NCI-H1105 treated with DMSO at 0.1 percent for 48 hours (cell line): ENCODE data around the gene TRPM4.
"Not testable (repeated sequence)": the region's sequence is repeated elsewhere in the genome, so short reads cannot be mapped to it uniquely, and the experiment has no call there.

Source experiments
- DNase-seq: peaks from one replicate; lab custom pipeline; 2025; lab: John Stamatoyannopoulos, UW

Gene TRPM4

DNA sequence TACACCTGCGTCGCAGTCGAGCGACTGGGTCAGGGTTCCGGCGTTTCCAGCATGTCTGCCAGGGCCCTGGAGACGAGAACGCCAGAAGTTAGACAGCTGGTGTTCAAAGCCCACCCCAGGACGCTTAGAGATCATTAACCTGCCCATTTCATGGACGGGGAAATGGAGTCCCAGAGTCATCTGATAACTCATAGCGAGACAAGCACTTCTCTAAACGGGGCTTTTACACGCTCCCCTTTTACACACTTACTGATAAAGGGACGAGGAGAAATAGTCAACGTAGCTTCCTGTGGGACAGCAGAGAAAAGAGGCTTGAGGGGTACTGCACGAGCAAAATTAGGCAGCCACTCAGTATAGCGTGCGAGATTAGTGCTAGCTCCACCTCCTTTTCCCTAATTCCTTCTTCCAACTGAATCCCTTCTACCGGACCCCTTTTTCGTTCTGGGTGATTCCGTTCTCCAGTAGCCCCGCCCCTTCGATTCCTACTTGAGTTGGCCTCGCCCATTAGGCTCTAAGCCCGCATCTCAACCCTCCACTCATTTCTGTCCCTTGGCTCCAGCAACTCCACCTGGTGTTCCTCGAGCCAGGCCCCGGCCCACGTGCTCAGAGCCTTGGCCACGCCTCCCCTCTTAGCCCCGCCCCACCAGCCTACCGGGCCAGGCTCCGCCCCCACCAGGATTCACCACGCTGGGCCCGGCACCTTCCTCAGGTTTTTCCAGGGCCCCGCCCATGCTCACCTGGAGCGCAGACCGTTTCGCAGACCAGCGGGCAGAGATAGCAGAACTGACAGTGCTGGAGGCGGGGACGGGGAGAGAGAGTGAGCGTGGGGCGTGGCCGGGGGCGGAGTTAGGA is 6.1 kb upstream of the TRPM4 start:
- DNase-seq: peak; percentile 55

GRCh38 chr19:49152119-49152550 is 5.5 kb upstream of the TRPM4 start:
- DNase-seq: no peak

DNA sequence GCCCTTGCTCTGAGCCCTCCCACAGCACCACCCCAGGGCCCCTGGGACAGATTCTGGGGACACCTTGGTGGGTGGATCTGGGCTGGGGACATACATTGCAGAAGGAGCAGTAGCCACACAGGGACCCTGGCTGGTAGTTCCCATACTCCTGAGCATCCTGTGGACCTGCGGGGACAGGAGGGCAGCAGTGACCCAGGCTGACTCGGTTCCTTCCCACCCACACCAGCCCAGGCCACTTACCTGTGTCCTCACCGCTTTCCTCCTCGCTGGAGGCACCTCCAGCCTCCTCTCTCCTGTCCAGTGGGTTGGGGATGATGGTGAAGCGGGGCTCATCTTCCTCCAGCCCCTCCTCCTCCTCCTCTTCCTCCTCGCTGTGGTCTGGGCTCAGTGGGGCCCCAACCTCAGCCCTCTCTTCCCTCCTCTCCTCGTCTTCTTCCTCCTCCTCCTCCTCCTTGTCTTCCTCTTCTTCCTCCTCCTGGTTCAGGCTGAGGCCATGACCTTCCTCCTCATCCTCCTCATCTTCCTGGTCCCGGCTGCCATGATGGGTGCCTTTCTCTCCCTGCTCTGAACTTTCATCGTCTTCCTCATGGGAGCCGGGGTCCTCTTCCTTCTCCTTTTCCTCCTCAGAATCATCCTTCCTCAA is 4.3 kb upstream of the TRPM4 start:
- no peak for DNase-seq

DNA sequence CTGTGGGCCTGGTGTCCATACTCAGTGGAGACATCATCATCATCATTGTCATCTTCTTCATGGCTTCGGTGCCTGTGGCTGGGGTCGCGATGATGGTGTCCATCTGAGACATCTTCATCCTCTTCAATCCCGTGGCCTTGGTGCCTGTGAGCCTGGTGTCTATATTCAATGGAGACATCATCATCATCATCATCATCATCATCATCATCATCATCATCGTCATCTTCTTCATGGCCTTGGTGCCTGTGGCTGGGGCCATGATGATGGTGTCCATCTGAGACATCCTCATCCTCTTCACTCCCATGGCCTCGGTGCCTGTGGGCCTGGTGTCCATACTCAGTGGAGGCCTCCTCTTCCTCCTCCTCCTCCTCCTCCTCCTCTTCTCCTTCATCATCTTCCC is 3.3 kb upstream of the TRPM4 start:
- no peak for DNase-seq

GRCh38 chr19:49155005-49155819 is 2.4 kb upstream of the TRPM4 start, which contains the start of gene HRC:
Gene HRC, minus strand, starts transcription at chr19:49155396. Its CDS starts 159 bp downstream, at chr19:49155237.
- no peak for DNase-seq

GRCh38 chr19:49155820-49156346 is 1.7 kb upstream of the TRPM4 start:
- no peak for DNase-seq

- no peak for DNase-seq
These were observed 3.0 kb downstream of the TRPM4 start for GRCh38 chr19:49160450-49161189.

GRCh38 chr19:49161987-49162386 is 4.4 kb downstream of the TRPM4 start:
- no peak for DNase-seq

- DNase-seq: peak; percentile 1
These were observed 7.6 kb downstream of the TRPM4 start for GRCh38 chr19:49165111-49165750.

- DNase-seq: no peak
These were observed 8.3 kb downstream of the TRPM4 start for GRCh38 chr19:49165865-49166301.

DNA sequence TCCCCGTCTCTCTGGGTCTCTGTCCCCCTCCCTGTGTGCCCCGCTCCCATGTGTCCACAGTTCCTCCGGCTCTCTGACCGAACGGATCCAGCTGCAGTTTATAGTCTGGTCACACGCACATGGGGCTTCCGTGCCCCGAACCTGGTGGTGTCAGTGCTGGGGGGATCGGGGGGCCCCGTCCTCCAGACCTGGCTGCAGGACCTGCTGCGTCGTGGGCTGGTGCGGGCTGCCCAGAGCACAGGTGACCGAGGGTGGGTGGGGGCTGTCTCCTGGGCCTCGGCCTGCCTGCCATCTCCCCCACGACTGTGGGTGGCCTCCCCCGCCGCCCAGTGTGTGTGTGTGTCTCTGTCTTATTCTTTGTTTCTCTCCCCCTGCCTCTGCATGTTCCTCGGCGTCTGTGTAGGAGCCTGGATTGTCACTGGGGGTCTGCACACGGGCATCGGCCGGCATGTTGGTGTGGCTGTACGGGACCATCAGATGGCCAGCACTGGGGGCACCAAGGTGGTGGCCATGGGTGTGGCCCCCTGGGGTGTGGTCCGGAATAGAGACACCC is 10.3 kb downstream of the TRPM4 start:
- no peak for DNase-seq

DNA sequence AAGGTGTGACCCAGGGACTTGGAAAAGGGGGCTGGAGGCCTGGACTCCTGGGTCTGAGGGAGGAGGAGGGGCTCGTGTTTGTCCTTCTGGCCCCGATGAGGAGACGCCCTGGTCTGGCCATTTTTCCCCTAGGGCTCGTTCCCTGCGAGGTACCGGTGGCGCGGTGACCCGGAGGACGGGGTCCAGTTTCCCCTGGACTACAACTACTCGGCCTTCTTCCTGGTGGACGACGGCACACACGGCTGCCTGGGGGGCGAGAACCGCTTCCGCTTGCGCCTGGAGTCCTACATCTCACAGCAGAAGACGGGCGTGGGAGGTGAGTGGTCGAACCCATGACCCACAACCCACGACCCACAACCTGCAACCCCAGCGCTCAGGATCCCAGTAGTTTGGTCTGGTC is 10.8 kb downstream of the TRPM4 start:
- DNase-seq: no peak

GRCh38 chr19:49173198-49173597 is 15.6 kb downstream of the TRPM4 start:
- DNase-seq: no peak

- DNase-seq: no peak
These were observed 23.1 kb downstream of the TRPM4 start for GRCh38 chr19:49180659-49181058.

- not testable (repeated sequence) for DNase-seq
These were observed 24.6 kb downstream of the TRPM4 start for GRCh38 chr19:49182010-49182847.

DNA sequence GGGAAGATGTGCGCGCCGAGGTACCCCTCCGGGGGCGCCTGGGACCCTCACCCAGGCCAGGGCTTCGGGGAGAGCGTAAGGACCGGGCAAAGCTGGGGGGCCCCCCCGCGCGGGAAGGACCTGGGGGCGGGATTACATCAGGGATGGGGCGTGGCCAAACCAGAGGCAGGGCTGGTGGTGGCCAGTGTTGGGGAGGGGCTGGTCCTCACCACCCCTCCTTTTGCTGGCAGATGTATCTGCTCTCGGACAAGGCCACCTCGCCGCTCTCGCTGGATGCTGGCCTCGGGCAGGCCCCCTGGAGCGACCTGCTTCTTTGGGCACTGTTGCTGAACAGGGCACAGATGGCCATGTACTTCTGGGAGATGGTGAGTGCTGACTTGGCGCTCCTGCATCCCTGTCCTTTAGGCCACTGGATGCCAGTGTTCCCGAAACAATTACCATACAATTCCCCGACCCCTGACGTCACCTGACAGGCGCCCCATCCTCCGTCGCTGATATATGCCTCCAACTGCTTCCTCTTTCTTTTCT is 25.3 kb downstream of the TRPM4 start:
- DNase-seq: no peak

DNA sequence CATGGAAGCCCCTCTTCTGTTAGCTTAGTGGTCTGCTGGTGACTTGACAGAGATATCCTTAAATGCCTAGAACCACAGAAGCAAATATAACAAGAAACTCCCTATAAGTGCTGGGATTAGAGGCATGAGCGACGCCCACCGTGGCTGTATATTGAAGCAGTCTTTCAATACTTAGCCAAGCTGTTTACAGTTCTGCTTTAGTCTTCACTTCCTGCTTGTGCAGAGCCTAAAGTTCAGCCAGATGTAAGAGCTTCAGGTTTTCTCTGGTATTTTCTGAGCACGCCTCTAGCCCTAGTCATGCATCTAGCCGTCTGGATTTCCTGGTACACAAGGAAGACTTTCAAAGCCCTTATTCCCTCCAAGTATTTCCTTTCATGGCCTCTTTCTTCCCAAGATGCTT is 28.5 kb downstream of the TRPM4 start:
- DNase-seq: no peak

GRCh38 chr19:49188626-49189200 is 31.1 kb downstream of the TRPM4 start:
- DNase-seq: no peak

GRCh38 chr19:49189259-49189658 is 31.7 kb downstream of the TRPM4 start:
- no peak for DNase-seq
